Sigmoid colon (tissue), 4 donors: ENCODE results near the gene HBA1.

ENCODE experiments used
- CTCF ChIP-seq, 4 experiments: fragments of 450-650 bp in 3 of 4; fragments of 200-600 bp in 1 of 4; IDR thresholded peaks; one replicate each; pipeline ENCODE4 v1.5.1; 2016 to 2019; ENCODE audit warnings: antibody characterized with exemption in 4 of 4, mild to moderate bottlenecking in 3 of 4, moderate library complexity in 2 of 4
- EP300 ChIP-seq, 4 donors: sonication (generic); formaldehyde crosslinking; IDR thresholded peaks; one replicate each; pipeline ENCODE4 v1.6.1; 2017; ENCODE audit warnings: antibody characterized with exemption in 4 of 4
- POLR2A ChIP-seq, 2 donors: fragments of 450-650 bp; IDR thresholded peaks; one replicate each; pipeline ENCODE4 v1.6.1; 2016; ENCODE audit warnings: antibody characterized with exemption in 2 of 2, mild to moderate bottlenecking in 2 of 2, moderate library complexity in 2 of 2
- POLR2AphosphoS5 ChIP-seq, 4 donors: sonication (generic); formaldehyde crosslinking; IDR thresholded peaks; one replicate each; pipeline ENCODE4 v1.6.1; 2017; ENCODE audit warnings: antibody characterized with exemption in 4 of 4

- TF ChIP-seq CTCF (IDR thresholded peaks at IDR 0.05), result no peak
- no peak for TF ChIP-seq POLR2A (IDR thresholded peaks at IDR 0.05)
- TF ChIP-seq EP300 (IDR thresholded peaks at IDR 0.05), result no peak
- TF ChIP-seq POLR2AphosphoS5 (IDR thresholded peaks at IDR 0.05), result no peak
Observed at GRCh38 chr16:155031-155398, 21.5 kb upstream of the HBA1 start.
